SK-N-DZ (cell line): Measurements from ENCODE around the gene NAMPT. TPM values are rescaled to one million over a fixed set of nuclear protein-coding genes. Genes with fewer than 3 reads are reported as not detected.
"Not testable (repeated sequence)": the region's sequence is repeated elsewhere in the genome, so short reads cannot be mapped to it uniquely, and the experiment has no call there.

Source experiments
- DNase-seq: peaks from one replicate; pipeline ENCODE4 v3.0.0-alpha.2; 2015; ENCODE audit warnings: low spot score
- polyA plus RNA-seq, 2 experiments: library from polyadenylated mRNA; depleted of rRNA; stranded (reverse); fragments of >200 nt; gene quantifications; 2 replicates each; pipeline ENCODE4 v1.2.3, GENCODE V29; 2014

Gene NAMPT
- 36.8 and 37.4 TPM in 2 replicates for polyA plus RNA-seq (2014; cell fraction: cytosol; rRNA removed)
- polyA plus RNA-seq (2014; cell fraction: nucleus; rRNA removed): 28.8 and 30.8 TPM in 2 replicates

- no peak for DNase-seq
These were observed at the start of gene NAMPT for GRCh38 chr7:106284714-106285050. TSS of gene NAMPT (minus strand) at chr7:106284983. CDS start at chr7:106284884, 99 bp downstream.

DNA sequence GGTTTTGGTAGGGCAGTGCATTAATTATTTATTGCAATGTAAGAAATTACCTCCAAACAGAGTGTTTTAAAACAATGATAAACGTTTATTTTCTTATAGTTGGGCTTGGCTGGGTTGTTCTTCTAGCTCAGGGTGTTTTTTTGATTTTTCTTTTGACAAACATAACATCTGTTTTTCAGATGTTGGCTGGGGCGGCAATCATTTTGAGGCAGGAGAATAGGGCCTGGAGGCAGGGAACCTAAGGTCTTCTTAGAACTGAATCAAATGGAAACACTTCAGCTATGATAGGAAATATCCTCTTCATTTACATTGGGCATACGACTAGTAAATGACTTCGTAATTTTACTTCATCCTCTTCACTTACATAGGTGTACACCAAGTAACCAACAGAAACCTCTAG, 47.4 kb upstream of the NAMPT start:
- no peak for DNase-seq

DNA sequence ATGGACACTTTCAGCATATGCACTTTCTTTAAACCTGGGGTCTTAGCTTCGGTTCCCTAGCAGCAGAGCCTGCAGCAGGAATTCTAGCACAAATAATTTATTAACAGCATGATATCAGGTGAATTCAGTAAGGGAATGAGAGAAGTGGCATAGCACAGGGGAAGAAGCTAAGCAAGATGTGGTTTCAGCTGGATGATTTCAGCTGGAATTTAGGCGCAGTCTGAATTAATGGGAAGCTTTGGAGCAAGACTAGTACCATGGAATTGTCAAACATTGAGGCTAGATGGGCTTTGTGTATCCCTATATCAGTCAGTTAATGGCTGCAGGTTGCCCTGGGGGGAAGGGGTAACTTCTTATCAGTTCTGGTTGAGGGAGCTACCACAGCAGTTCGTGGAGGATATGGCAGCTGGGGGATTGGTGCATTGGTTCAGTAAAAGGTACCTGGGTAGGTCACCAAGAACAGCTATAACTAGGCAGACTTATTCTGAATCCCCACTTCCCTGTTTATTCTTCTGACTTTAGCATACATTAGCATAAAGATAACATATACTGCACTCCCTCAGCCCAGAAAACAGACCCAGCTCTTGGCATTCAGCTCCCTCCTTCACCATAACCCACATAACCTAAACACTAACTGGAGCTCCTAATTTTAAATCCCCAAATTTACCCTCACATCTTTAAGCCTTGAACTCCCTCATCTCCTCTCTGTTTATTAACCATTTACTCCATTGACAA, 46.8 kb upstream of the NAMPT start:
- DNase-seq: no peak

GRCh38 chr7:106329971-106330733, 45.4 kb upstream of the NAMPT start:
- no peak for DNase-seq

DNA sequence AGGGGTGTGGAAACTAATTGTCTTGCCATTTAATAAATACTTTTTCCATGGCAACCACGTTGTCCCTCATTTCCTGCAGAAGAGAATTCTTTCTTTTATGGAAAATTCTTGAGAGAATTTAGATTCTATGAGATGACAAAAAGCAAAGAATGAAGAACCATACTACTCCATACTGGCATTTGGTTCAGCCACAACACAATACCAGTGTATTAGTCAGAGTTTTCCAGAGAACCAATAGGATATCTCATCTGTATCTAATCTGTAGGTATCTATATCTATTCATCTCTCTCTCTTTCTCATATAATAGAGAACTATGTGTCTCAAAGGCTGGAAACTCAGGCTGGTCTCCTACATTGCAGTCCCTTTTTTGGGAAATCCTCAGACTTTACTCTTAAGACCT, 44.6 kb upstream of the NAMPT start:
- no peak for DNase-seq

DNA sequence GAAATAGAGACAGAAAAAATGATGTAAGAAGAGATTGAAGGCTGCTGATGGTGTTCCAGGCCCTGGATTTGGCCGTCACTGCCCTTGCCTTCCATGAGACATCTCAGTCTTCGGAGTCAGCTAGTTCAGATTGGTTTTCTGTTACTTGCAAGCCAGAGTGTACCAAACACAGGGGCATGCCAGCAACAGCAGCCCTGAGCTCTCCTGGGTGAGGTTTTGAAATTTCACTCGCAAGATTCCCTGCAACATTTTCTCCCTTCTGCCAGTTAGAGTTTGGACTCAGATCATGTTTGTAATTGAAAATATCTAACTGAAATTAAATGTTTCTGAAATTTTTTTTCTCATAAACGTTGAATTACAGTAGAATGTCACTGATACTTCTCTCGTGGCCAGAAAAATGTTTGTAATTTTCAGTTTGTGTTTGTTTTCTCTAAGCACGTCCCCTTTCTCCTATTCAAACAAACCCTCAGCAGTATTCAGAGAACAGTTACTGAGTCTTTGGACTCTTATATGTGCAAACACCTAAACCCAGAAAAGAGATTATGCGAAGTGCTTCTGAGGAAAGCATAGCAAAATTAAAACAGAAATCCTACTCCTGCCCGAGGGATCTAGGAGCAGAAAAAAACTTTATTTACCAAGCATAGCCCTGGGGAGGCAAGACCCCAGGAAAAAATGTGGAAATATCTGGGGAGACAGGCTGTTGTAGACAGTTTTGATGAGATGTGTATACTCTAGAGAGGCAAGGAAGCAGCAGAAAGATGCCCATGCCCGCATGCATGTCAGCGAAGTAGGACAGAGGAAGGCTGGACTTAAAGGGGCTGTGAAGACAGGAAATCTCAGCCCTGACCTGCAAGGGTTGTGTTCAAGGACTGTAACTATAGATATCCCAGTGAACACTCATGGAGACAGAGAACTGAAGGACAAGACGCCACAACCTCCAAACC, 43.0 kb upstream of the NAMPT start:
- no peak for DNase-seq

DNA sequence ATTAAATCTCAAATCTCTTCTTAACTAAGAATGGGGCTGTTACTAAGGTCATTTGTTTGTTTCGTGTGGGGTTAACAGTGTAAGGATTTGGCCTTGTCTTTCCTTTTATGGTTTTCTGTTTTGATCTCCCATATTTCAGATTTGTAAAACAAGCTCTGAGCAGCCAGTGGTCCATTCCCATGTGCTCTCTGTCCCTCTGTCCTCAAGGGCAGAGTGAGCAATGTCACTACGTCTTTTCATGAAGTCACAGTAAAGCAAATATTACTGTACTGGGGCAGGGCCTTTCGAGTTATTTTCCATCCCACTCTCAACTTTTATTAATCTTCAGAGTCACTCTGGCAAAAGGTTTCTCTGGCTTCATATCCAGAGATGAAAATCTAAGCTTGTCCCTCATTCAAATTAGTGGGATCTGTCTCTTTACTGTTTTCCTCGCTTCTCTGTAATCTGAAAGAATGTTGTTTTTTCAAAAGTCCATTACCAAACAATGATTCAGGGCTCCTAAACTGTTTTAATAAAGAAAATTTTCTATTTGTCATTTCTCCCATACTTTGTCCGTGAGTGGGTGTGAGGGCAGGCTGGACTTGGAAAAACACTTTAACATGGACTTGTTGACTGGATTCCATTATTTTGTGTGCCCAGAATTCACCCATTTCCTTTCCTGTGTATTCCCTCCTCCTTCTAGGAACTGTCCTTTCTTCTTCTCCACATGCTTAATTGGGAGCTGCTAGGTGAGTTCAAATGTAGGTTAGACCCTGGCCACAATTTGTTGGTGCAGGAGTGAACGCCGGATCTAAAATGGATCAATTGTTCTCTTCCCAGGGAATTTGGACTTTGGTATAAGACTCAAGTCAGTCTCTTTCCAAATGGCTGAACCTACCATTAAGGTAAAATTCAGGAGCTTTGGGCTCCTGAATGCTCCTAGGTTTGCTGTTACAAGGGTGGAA, 42.1 kb upstream of the NAMPT start:
- DNase-seq: no peak

DNA sequence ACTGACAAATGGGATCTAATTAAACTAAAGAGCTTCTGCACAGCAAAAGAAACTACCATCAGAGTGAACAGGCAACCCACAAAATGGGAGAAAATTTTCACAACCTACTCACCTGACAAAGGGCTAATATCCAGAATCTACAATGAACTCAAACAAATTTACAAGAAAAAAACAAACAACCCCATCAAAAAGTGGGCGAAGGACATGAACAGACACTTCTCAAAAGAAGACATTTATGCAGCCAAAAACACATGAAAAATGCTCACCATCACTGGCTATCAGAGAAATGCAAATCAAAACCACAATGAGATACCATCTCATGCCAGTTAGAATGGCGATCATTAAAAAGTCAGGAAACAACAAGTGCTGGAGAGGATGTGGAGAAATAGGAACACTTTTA, 39.7 kb upstream of the NAMPT start:
- not testable (repeated sequence) for DNase-seq

GRCh38 chr7:106320254-106320770, 35.5 kb upstream of the NAMPT start:
- DNase-seq: not testable (repeated sequence)

DNA sequence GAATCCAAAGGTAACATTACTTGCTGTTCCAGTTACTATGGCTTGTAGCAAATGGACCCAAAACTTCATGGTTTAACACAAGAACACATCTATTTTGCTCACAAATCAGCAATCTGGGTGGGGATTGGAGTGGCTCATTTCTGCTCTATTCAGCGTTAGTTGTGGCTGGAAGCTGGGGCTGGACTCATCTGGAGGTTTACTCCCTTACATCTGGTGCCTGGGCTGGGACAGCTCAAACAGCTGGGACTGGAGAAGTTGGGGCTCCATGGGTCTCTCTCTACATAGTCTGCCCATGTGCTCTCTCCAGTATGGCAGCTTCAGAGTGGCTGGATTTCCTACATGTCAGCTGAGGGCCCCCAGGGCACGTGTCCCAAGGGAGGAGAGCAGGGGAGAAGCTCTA, 33.7 kb upstream of the NAMPT start:
- no peak for DNase-seq

DNA sequence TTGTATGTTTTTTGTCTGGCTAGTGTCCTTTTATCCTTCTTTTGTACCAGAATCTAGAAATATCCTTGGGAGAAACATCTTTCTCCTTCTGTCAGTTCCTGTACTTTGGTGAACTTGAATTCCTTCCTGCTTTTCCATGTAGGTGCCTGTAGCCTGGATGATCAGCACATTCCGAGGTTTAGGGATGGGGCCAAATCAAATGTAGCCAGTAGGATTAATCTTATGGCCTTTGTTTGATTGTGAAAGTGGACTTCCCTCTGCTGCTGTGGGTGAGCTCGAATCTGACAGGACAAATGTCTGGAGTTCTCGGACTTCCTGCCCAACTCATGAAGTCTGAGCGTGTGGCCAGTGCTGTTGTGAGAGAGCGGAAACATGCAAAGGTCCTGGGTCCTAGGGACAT, 33.2 kb upstream of the NAMPT start:
- no peak for DNase-seq

DNA sequence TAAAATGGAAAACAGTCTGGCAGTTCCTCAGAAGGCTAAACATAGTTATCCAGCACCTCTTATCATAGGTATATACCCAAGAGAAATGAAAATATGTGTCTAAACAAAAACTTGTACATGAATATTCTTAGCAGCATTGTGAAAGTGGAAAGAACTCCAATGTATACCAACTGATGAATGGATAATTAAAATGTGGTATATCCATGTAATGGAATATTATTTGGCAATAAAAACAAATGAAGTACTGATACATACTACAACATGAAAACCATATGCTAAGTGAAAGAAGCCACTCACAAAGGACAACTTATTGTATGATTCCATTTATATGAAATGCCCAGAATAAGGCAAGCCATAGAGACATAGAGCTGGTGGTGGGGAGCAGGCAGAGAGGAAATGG, 32.2 kb upstream of the NAMPT start:
- no peak for DNase-seq

GRCh38 chr7:106314875-106315274, 30.1 kb upstream of the NAMPT start:
- no peak for DNase-seq

- DNase-seq: no peak
These were observed 29.2 kb upstream of the NAMPT start for GRCh38 chr7:106313966-106314365.

DNA sequence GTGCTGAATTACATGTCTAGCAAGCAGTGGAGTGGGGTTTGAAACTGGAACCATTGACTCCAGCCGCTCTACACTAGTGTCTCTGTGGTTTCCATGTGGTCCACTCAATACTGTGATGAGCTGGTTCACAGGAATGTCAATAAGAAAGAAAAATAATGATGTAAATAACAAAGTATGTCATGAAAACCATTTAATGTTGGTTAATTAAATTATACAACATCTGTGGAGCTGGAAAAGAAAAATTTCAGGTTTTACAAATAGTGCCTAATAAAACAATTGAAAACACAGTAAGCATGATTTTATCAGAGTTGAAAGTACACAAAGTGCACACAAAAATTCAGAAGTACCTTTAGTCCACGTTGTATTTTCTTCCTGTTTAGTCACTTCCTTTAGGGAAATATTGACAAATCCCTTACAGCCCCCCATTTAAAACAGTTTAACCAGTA, 28.7 kb upstream of the NAMPT start:
- DNase-seq: no peak

DNA sequence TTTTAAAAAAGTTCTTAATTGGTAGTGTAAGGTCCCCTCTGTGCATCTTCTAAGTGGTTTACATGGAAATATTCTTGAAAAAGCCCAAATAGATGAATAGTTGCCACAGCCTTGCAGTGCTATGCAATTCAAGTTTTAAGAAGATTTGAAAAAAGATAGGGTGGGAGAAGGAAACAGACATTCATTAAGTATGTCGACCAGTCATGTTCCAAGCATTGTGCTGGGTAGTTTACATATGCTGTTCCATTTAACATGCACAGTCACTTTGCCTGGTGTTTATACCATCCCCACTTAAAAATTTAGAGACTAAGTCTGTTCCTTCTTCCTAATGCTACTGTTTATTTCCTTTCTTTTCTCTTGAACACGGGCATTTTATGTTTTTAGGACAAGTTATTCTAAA, 28.1 kb upstream of the NAMPT start:
- DNase-seq: no peak

DNA sequence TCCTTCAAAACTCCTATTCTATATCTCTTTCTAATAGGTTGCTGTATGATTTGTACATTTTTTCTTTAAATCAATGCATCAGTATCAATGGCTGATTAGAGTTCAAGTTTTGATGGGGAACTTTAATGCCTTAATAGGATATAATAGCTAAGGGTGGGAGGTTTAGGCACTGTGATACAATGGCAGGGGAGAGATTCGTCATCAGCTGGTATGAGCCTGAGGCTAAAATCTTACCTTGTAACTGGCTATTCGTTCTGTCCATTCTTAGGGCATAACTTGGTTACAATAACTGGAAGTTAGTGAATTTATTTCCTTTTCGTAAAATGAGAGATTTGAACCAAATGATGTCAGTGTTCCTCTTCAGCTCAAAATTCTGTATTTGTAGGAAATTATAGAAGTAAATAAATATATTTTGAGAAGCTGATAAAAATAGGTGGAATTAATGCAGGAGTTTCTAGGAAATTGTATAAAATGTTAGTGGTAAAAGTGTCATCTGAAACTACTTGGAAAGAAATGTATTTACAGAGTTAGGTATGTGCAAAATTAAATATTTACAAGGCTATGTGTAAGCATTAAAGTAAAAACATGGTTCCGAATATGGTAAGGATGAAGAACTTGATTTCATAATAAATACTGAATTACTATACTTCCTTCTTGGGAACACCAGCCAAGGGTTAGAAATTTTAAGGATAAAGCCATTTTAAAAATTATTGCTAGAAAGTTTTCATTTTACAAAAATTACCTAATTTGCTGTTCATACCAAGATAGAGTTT, 27.5 kb upstream of the NAMPT start:
- no peak for DNase-seq

DNA sequence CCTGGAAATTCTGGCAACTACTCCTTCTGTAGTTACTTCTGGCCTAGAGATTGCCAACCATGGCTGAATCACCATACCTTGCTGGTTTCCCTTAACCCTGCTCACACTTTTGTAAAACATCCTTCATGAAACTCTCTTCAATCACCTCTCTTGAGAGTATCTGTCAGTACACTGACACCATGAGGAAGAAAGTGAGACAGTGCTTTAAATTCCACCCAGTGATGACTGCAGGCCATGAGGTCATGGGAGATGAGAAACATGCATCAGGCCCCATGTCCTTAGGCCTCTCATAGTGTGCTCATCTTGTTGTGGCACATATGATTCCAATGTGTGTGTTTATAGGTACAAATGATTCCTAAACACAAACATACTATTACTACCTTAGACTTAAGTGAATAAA, 24.6 kb upstream of the NAMPT start:
- no peak for DNase-seq

DNA sequence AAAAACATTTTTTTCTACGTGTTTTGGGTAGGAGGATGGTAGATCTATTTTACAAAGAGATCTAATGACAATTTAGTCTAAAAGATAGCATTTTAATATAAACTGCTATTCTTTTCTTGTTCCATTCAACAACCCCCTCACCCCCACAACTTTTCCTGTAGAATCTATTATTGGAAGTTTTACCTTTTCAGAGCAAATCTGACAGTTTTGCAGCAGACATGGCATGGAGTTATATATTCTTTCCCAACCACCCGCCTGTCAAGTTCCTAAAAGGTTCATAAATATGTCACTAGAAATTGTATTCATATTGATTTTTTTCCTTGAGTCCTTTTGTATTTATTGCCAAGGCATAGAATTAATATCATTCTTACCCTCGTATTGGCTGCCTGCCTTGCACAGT, 21.5 kb upstream of the NAMPT start:
- DNase-seq: no peak

DNA sequence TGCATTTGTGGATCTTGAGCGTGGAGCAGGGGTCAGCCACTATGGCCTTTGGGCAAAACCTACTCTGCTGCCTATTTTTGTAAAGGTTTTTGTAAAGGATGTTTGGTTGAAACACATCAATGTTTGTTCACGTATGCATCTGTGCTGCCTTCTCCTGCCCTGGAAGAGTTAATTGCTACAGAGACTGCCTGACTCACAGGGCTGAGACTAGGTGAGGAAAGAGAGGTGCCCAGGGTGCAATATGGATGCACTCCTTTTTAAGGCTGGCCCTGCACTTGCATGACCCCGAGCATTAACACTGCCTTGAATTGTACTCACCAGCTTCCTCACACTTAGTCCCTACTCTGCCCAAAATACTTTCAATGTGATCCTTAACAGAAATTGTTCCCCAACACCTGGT, 20.9 kb upstream of the NAMPT start:
- no peak for DNase-seq
